HG02852 (cell line): Measurements from ENCODE around the gene ACSL4.
"Not testable (repeated sequence)": the region's sequence is repeated elsewhere in the genome, so short reads cannot be mapped to it uniquely, and the experiment has no call there.

ENCODE experiments used
- ATAC-seq: cut with Tn5 transposase; IDR thresholded peaks from one replicate; pipeline ENCODE4 v1.9.1; 2021; ENCODE audit warnings: mild to moderate bottlenecking, moderate library complexity; ENCODE audit not compliant: unreplicated experiment

Gene ACSL4

DNA sequence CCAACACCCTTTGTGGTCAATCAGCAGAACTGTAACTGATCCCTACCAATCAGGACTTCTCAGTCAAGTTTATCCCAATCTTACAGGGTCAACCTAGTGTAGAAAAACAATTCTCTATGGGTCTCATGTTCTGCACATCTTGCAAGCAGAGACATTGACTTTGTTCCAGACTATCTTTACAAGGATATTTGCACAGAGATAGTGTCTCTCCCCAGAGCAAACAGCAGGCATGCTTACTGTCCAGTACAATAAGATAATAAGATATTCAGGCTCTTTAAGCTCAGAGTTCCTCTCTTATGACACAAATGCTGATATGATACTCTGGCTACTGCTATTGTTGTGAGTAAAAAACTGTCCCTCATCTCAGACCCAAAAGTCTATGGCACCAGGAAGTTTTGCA, 53.2 kb downstream of the ACSL4 start:
- no peak for ATAC-seq

DNA sequence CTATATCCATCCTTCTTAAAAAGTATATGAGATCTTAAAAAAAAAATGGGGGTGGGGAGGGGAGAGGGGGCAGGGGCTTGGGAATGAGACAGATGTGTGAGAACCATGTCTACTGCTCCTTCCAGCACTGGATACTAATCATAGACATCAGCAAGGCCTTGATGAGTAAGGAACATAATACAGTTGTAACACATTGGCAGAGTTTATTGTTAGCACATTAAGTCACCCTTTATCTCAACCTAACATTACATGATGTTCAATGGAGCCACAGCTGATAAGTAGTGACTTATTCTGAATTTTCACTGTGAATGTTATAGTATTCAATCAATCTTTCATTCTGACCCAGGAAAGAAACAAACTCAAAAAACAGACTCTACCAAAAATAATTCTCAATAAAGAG, 60.8 kb downstream of the ACSL4 start:
- ATAC-seq: no peak

DNA sequence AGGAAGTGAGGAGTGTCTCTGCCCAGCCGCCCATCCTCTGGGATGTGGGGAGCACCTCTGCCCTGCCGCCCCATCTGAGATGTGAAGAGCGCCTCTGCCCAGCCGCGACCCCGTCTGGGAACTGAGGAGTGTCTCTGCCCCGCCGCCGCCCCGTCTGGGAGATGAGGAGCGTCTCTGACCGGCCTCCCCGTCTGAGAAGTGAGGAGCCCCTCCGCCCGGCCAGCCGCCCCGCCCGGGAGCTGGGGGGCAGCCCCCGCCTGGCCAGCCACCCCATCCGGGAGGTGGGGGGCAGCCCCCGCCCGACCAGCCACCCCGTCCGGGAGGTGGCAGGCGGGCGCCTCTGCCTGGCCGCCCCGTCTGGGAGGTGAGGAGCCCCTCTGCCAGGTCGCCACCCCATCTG, 61.9 kb downstream of the ACSL4 start:
- ATAC-seq: not testable (repeated sequence)

DNA sequence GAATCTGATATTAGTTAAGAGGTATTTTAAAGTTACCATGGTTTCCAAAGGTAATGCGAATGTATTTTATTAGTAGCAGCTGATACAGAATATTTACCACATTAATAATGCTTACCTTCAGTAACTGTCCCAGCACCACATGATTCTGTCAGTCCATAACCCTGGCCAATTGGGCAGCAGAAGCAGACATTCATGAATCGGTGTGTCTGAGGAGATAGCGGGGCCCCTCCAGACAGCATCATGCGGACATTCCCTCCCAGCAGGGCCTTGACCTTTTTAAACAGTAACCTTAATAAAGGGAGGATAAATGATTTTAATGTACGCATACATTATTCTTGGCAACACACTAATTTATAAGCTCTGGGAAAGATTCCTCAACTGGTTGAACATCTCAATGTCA, 65.1 kb downstream of the ACSL4 start:
- ATAC-seq: no peak

DNA sequence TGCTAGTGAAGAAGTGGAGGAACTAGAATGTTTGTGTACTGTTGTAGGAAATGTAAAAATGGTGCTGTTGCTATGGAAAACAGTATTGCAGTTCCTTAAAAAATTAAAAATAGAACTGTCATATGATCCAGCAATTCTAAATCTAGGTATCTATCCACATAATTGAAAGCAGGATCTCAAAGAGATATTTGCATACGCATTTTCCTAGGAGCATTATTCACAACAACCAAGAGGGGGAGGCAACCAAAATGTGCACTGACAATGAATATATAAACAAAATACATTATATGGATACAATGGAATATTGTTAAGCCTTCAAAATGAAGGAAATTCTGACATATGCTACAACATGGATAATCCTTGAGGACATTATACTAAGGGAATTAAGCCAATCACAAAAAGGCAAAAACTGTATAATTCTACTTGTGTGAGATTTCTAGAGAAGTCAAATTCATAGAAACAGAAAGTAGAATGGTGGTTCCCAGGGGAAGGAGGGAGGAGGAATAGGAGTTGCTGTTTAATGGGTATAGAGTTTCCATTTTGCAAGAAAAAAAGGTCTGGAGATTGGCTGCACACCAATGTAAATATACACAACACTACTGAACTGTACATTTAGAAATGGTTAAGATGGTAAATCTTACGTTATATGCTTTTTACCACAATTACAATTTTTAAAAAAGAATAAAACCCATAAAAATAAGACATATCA, 72.5 kb downstream of the ACSL4 start:
- no peak for ATAC-seq

DNA sequence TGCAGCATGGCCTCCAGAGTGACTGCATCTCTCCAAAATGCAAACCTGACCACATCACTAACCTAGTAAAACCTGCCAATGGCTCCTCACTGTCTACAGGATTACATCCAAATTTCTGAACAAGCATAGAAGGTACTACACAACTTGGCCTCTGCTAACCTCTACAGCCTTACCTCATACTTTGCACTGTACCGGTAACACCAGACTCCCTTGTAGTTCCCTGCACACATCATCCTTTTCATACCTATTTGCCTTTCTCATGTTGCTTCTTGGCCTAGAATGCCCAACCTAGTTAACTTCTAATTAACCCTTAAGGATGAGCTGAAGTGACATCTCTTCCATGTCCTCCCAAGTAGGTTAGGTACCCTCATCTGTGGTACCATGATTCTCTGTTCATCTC, 74.7 kb downstream of the ACSL4 start:
- no peak for ATAC-seq

DNA sequence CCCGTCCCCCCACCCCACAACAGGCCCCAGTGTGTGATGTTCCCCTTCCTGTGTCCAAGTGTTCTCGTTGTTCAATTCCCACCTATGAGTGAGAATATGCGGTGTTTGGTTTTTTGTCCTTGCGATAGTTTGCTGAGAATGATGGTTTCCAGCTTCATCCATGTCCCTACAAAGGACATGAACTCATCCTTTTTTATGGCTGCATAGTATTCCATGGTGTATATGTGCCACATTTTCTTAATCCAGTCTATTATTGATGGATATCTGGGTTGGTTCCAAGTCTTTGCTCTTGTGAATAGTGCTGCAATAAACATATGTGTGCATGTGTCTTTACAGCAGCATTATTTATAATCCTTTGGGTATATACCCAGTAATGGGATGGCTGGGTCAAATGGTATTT, 75.7 kb downstream of the ACSL4 start:
- ATAC-seq: not testable (repeated sequence)

DNA sequence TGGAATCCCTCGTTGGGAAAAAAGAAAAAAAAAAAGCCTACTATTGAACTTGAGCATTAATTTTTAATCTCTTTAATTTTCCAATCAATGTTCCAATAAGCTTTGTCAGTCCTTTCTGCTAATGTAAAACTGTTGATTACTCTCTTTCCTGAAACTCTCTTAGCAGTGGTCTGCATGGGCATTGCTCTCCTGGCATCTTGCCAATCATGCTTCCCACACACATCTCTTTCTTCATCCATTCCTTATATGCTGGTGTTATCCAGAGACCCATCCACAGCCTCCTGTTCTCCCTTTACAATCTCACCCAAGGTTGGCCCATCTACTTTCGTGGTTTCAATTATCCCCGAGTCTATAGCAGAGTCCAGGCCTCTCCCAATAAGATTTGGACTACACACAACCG, 76.3 kb downstream of the ACSL4 start:
- no peak for ATAC-seq

DNA sequence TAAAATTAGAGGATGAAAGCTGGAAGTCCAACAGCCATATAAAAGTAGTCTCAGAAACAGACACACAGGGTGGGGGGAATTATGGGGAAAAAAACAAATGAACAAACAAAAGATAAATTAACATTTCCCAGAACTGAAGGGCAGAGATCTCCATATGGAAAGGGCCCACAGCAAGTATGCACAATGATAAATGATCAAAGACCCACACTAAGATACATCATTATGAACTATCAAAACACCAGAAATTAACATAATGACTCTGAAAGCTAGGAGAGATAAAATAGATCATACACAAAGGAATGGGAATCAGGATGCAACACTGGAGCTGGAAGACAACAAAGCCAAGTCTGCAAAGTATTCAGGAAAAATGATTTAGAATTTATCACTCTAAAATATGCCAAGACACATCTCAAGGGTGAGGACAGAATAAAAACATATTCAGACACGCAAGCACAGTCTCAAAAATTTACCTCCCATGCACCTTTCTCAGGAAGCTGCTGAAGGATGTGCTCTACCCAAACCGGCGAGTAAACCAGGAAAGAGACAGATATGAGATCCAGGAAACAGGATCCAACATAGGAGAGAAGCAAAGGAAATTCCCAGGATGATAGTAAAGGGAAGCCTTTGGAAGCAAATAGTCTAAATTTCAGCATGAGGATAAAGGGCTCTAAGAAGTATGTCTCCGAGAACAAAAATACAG, 77.4 kb downstream of the ACSL4 start:
- ATAC-seq: no peak

DNA sequence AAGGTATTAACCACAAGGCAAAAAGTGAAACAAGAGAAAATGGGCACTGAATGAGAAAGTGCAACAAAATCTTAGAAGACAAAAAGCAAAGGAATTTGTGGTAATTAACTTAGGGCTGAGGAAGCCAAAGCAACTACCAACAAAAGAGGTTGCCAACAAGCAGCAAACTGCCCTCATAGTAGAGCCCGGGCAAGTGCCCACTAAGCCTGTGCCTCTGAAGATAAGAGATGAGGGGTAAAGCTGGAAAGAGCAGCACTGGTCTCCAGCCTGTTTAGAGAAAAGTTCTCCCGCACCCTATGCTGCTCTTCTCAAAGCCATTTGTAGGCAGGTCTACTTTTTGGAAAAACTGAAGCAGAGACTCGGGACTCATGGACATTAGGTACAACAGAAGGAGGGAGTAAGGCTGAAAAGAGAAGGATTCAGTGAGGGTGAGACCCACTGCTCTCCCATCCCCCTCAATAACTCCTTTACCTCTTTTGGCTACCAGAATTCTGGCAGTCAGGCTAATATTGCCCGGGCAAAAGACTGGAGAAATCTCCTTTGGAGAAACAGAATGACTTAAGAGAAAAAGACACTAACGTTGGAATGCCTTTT, 78.4 kb downstream of the ACSL4 start:
- no peak for ATAC-seq

DNA sequence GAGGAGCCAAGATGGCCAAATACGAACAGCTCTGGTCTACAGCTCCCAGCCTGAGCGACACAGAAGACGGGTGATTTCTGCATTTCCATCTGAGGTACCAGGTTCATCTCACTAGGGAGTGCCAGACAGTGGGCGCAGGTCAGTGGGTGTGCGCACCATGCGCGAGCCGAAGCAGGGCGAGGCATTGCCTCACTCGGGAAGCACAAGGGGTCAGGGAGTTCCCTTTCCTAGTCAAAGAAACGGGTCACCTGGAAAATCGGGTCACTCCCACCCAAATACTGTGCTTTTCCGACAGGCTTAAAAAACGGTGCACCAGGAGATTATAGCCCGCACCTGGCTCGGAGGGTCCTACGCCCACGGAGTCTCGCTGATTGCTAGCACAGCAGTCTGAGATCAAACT, 88.4 kb downstream of the ACSL4 start:
- not testable (repeated sequence) for ATAC-seq

DNA sequence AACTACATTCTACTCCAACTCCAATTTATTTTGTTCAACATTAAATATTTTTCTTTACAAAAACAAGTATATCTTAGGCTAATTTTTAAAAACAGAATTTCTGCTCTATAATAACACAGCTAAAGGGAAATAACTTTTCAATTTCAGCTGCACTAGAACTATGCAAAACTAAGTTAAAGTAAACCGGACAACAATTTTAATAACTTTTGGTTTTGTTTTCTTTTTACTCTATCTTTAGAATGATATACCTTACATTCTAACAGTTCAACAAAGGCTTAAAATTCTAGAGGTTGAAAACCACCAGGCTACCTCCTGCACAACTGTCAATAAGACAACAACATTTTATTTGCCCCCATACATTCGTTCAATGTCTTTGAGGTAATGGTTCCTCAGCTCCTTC, 89.4 kb downstream of the ACSL4 start:
- ATAC-seq: no peak

DNA sequence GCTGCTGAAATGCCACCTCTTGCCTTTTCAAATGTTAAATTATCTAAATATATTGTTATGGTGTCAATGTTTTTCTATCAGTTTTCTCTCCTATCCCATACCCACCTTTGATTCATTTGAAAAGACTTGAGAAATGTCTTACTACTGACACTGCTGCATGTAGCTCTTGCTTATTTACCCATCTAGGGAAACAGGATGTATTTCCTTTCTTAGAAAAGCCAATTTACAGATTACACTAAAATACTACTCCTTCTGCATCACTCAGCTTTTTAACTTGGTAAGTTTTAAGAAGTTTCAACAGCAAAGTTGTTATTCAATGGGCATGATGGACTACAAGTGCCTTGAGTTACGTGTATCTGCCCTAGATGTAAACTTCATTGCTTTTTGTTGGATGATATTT, 94.9 kb downstream of the ACSL4 start:
- no peak for ATAC-seq

DNA sequence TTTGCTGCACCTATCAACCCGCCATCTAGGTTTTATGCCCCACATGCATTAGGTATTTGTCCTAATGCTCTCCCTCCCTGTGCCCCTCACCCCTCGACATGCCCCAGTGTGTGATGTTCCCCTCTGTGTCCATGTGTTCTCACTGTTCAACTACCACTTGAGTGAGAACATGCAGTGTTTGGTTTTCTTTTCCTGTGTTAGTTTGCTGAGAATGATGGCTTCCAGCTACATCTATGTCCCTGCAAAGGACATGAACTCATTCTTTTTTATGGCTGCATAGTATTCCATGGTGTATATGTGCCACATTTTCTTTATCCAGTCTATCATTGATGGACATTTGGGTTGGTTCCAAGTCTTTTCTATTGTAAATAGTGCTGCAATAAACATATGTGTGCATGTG, 95.6 kb downstream of the ACSL4 start:
- not testable (repeated sequence) for ATAC-seq

DNA sequence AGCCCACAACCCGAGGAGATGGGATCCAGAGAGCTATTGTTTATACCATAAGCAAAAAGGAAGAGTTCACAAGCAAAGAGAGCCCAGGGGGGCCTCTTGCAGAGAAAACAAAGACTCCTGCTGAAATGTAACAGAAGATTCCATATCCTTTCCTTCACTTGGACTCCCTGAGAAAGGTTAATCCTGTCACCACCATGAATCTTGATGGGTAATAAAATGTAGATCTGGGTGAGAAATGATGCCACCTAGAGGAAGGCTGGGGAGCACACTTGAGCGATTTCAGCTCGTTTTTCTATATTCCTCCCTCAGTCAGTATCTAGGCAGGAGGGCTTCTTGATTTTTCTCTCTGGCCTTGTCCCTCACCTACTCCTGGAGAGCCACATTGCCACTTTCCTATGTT, 97.9 kb downstream of the ACSL4 start:
- no peak for ATAC-seq

DNA sequence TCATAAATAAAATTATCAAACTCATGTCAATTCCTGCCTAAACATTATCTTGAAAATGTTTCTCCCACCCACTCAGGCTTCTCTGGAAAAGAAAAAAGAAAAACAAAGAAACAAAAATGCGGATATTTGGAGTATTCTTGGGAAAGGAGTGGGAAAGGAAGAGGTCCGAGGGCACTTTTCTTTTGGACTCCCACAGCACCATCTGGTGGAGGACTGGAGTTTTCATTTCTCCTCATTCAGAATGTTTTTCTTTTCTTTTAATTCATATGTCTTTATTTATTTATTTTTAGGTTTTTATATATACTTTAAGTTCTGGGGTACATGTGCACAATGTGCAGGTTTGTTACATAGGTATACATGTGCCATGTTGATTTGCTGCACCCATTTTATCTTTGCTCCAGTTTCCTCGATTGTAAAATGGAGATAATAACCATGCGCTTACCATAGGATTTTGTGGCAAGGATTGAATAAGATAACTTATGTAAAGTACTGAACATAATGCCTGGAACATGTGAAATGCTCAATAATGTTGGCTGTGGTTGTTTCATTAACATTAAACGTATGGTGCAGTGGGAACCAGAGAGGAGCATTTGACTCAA, 100.1 kb downstream of the ACSL4 start:
- no peak for ATAC-seq

DNA sequence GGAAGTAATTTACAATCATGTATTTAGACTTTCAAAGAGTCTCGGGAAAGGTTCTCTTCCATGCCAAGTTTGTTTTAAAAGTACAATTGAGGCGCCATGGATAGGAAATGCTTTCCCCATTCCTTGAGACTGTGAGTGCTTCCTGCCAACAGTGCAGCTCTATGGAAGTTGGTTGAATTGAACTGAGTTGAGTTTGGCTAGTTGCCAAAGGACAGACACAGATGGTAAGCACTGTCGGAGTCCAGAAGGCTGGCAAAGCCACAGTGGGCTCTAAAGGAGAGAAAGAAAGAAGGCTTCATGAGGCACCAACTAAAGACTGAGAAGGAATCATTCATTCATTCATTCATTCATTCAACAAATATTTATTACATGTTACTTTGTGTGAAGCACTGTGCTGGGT, 103.7 kb downstream of the ACSL4 start:
- no peak for ATAC-seq

DNA sequence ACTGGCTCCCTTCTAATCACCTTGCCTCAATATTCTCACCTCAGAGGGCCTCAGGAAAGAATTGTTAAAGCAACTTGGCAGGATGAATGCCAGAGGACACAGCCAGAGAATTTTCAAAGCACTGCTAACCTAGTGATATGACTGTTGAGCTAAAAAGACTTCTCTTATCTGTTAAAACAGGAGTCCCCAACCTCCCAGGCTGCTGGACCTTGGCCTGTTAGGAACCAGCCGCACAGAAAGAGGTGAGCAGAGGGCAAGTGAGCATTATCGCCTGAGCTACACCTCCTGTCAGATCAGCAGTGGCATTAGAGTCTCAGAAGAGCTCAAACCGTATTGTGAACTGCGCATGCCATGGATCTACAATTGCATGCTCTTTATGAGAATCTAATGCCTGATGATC, 106.4 kb downstream of the ACSL4 start:
- ATAC-seq: no peak

DNA sequence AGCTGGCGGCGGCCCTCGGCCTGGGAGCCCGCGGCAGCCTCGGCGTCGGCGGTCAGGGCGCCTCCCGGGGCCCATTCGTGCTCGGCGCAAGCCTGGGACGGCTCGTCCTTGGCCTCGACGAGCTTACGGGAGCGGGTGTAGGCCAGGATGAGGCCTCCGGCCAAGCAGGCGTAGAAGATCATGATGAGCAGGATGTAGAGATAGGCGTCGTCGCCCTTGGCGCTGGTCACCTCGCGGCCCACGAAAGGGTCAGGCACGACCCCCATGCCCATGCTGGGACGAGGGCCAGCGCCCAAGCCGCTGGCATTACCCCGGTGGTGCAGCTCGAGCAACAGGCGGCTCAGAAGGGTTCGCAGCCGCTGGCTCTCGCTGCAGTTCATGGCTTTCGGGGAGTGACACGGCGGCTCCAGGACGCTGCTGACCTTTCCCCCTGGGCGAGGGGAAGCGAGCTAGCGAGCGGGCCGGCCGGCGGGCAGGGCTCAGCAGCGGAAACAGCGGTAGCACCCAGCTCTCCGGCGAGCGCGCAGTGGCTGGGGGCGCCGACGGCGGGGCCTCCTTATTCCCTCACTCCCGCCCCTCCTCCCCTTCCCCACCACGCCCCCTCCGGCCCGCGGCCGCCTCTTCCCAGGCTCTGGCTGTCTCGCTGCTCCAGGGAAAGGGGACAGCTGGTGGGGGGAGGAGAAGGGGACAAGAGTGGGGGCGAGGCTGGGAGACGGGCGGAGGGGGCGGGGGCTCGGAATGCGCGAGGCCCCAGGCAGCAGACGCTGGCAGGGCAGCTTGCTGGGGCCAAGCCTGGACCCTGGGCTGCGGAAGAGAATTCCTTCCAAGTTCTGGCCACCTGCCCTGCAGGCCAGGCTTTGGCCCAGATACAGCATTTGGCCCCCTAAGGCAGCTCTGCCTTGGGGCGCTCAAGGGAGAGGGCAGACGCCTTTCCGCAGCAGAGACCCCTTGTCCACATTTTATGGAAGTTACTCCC, 108.1 kb downstream of the ACSL4 start, which contains the start of gene KCNE5:
Gene KCNE5, minus strand, starts transcription at position 532 of the 976 bp plus-strand sequence. Its CDS starts 152 bp downstream, at position 380.
- no peak for ATAC-seq

DNA sequence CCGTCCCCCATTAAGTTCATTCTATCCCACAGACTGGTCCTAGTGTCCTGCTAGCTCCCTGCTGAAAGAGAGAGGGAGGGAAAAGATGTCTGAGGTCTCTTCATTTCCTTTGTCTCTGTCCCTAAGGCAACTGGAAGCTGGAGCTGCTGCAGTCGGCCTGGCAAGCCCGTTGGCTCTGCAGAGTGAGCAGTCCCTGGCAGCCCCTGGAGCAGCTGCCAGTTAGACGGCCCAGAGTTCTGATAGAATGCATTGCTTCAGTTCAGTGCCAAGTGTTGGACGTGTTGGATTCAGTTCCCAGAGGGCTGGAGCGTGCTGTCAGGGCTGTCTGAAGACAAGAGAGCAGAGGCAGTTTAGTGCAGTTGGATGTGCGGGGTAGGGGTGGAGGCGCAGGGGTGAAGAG, 109.1 kb downstream of the ACSL4 start:
- ATAC-seq: no peak

DNA sequence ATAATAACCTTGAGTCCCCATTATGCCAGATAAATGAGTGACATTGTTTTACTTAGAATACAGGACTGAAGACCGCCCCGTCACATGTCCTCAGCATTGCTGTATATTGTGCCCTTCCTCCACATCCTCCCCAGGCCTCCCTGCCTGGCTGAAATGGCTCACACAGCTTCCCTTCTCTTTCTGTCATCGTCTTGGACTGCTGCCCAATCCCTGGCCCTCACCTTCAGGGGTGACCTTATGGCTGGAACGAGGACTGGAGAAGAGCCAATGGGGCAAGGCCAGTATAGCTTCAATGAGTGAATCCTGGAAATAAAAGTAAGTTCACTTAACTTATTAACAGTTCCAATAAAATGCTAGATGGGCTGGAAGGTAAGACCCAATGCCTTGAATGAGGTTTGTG, 110.8 kb downstream of the ACSL4 start:
- no peak for ATAC-seq
